Memory B cell (primary cell): ENCODE measurements around the gene PIK3CD.
A peak's percentile ranks its signal among the peaks of the same experiment; 100 is the strongest.

ENCODE experiments used
- ATAC-seq: fragments of 150-1000 bp; cut with Tn5 transposase; 2 replicates; pipeline ENCODE4 v1.10.0; 2021; ENCODE audit warnings: low read depth, mild to moderate bottlenecking, moderate library complexity
- DNase-seq, 2 donors: peaks; one replicate each; pipeline ENCODE4 v3.0.0; 2022; ENCODE audit warnings: low spot score in 2 of 2
- H3K27ac Mint-ChIP-seq: one replicate; pipeline ENCODE4 v1.8.0; 2022; ENCODE audit warnings: mild to moderate bottlenecking, moderate library complexity, mixed read lengths
- H3K27me3 Mint-ChIP-seq: one replicate; pipeline ENCODE4 v1.8.0; 2022; ENCODE audit warnings: mixed read lengths
- H3K36me3 Mint-ChIP-seq: one replicate; pipeline ENCODE4 v1.8.0; 2022; ENCODE audit warnings: mild to moderate bottlenecking, mixed read lengths
- H3K4me1 Mint-ChIP-seq: one replicate; pipeline ENCODE4 v1.8.0; 2022; ENCODE audit warnings: mixed read lengths
- H3K4me3 Mint-ChIP-seq: one replicate; pipeline ENCODE4 v1.8.0; 2022; ENCODE audit warnings: mild to moderate bottlenecking, moderate library complexity, mixed read lengths
- H3K9me3 Mint-ChIP-seq: one replicate; pipeline ENCODE4 v1.8.0; 2022; ENCODE audit warnings: mixed read lengths

PIK3CD gene

GRCh38 chr1:9728451-9729295, 77.1 kb downstream of the PIK3CD start:
- Mint-ChIP-seq H3K27me3 (no peaks in the 10 kb centered on the region), H3K4me1 (peaks cover 38% of the 10 kb centered on the region), H3K36me3 (peaks cover 30% of the 10 kb centered on the region), H3K4me3 (no peak overlapping the region), H3K9me3 (no peaks in the 10 kb centered on the region), H3K27ac (peak overlapping the region; percentile 68)
- no peak for DNase-seq
- no peak for ATAC-seq

- ATAC-seq (no peak), DNase-seq (no peak)
- H3K27me3 Mint-ChIP-seq, result no peaks in the 10 kb centered on the region
- H3K4me3 Mint-ChIP-seq, result no peak overlapping the region
- peaks cover 38% of the 10 kb centered on the region for H3K4me1 Mint-ChIP-seq
- peaks cover 29% of the 10 kb centered on the region for H3K36me3 Mint-ChIP-seq
- no peaks in the 10 kb centered on the region for H3K9me3 Mint-ChIP-seq
- peak overlapping the region; percentile 68 for H3K27ac Mint-ChIP-seq
These were observed 78.0 kb downstream of the PIK3CD start for GRCh38 chr1:9729523-9729922.

- no peaks in the 10 kb centered on the region for H3K27me3 Mint-ChIP-seq
- peak; percentile 30 for ATAC-seq
- peaks cover 34% of the 10 kb centered on the region for H3K4me1 Mint-ChIP-seq
- peaks cover 29% of the 10 kb centered on the region for H3K36me3 Mint-ChIP-seq
- no peaks in the 10 kb centered on the region for H3K9me3 Mint-ChIP-seq
- peak overlapping the region; percentile 89 for H3K27ac Mint-ChIP-seq
- DNase-seq, result no peak
- H3K4me3 Mint-ChIP-seq, result peak overlapping the region; percentile 29
These were observed 78.8 kb downstream of the PIK3CD start for GRCh38 chr1:9730096-9730901.

GRCh38 chr1:9731051-9731537, 79.6 kb downstream of the PIK3CD start:
- no peaks in the 10 kb centered on the region for H3K27me3 Mint-ChIP-seq
- no peak for DNase-seq
- H3K27ac Mint-ChIP-seq, result peak overlapping the region; percentile 89
- no peak for ATAC-seq
- H3K36me3 Mint-ChIP-seq, result peaks cover 29% of the 10 kb centered on the region
- no peak overlapping the region for H3K4me3 Mint-ChIP-seq
- H3K4me1 Mint-ChIP-seq, result peaks cover 34% of the 10 kb centered on the region
- no peaks in the 10 kb centered on the region for H3K9me3 Mint-ChIP-seq

- H3K27me3 Mint-ChIP-seq, result no peaks in the 10 kb centered on the region
- DNase-seq (no peak), ATAC-seq (no peak)
- H3K9me3 Mint-ChIP-seq, result no peaks in the 10 kb centered on the region
- peaks cover 29% of the 10 kb centered on the region for H3K36me3 Mint-ChIP-seq
- peak overlapping the region; percentile 89 for H3K27ac Mint-ChIP-seq
- H3K4me1 Mint-ChIP-seq, result peaks cover 34% of the 10 kb centered on the region
- H3K4me3 Mint-ChIP-seq, result no peak overlapping the region
These were observed 80.0 kb downstream of the PIK3CD start for GRCh38 chr1:9731561-9731960.

GRCh38 chr1:9732123-9732971, 80.8 kb downstream of the PIK3CD start:
- Mint-ChIP-seq H3K27ac (peak overlapping the region; percentile 89), H3K9me3 (no peaks in the 10 kb centered on the region), H3K4me3 (no peak overlapping the region), H3K27me3 (no peaks in the 10 kb centered on the region), H3K4me1 (peaks cover 34% of the 10 kb centered on the region), H3K36me3 (peaks cover 28% of the 10 kb centered on the region)
- ATAC-seq, result peak; percentile 29
- DNase-seq, result no peak

- DNase-seq (no peak), ATAC-seq (no peak)
- Mint-ChIP-seq H3K9me3 (no peaks in the 10 kb centered on the region), H3K27ac (peak overlapping the region; percentile 87), H3K27me3 (no peaks in the 10 kb centered on the region), H3K4me1 (peaks cover 34% of the 10 kb centered on the region), H3K36me3 (peaks cover 27% of the 10 kb centered on the region), H3K4me3 (peak overlapping the region; percentile 46)
These were observed 81.7 kb downstream of the PIK3CD start for GRCh38 chr1:9733160-9733789.

- H3K36me3 Mint-ChIP-seq, result peaks cover 21% of the 10 kb centered on the region
- no peaks in the 10 kb centered on the region for H3K27me3 Mint-ChIP-seq
- no peak for ATAC-seq
- H3K9me3 Mint-ChIP-seq, result no peaks in the 10 kb centered on the region
- H3K4me1 Mint-ChIP-seq, result peaks cover 25% of the 10 kb centered on the region
- no peak overlapping the region for H3K4me3 Mint-ChIP-seq
- no peak overlapping the region for H3K27ac Mint-ChIP-seq
- no peak for DNase-seq
These were observed 84.3 kb downstream of the PIK3CD start for GRCh38 chr1:9735800-9736199.

GRCh38 chr1:9736241-9736640, 84.7 kb downstream of the PIK3CD start:
- DNase-seq (no peak), ATAC-seq (no peak)
- Mint-ChIP-seq H3K36me3 (peaks cover 18% of the 10 kb centered on the region), H3K27me3 (no peaks in the 10 kb centered on the region), H3K4me3 (no peak overlapping the region), H3K9me3 (no peaks in the 10 kb centered on the region), H3K27ac (no peak overlapping the region), H3K4me1 (peaks cover 21% of the 10 kb centered on the region)

GRCh38 chr1:9737057-9737456, 85.5 kb downstream of the PIK3CD start:
- no peak overlapping the region for H3K4me3 Mint-ChIP-seq
- peaks cover 13% of the 10 kb centered on the region for H3K36me3 Mint-ChIP-seq
- H3K27ac Mint-ChIP-seq, result no peak overlapping the region

GRCh38 chr1:9737671-9738070, 86.1 kb downstream of the PIK3CD start:
- Mint-ChIP-seq H3K9me3 (no peaks in the 10 kb centered on the region), H3K27me3 (no peaks in the 10 kb centered on the region), H3K4me1 (peaks cover 13% of the 10 kb centered on the region), H3K36me3 (peaks cover 14% of the 10 kb centered on the region), H3K4me3 (no peak overlapping the region), H3K27ac (no peak overlapping the region)
- DNase-seq, result no peak
- no peak for ATAC-seq

More at GRCh38 chr1:9737057-9737456, 85.5 kb downstream of the PIK3CD start:
- Mint-ChIP-seq H3K27me3 (no peaks in the 10 kb centered on the region), H3K4me1 (peaks cover 15% of the 10 kb centered on the region), H3K9me3 (no peaks in the 10 kb centered on the region)
- ATAC-seq, result no peak
- no peak for DNase-seq

- no peak overlapping the region for H3K27ac Mint-ChIP-seq
- no peaks in the 10 kb centered on the region for H3K9me3 Mint-ChIP-seq
- H3K4me1 Mint-ChIP-seq, result no peaks in the 10 kb centered on the region
- H3K27me3 Mint-ChIP-seq, result no peaks in the 10 kb centered on the region
- H3K36me3 Mint-ChIP-seq, result peaks cover 20% of the 10 kb centered on the region
- ATAC-seq, result no peak
- H3K4me3 Mint-ChIP-seq, result no peak overlapping the region
- no peak for DNase-seq
These were observed 92.7 kb downstream of the PIK3CD start for GRCh38 chr1:9744106-9744799.

GRCh38 chr1:9746211-9746610, 94.7 kb downstream of the PIK3CD start:
- Mint-ChIP-seq H3K4me1 (no peaks in the 10 kb centered on the region), H3K36me3 (peaks cover 21% of the 10 kb centered on the region), H3K9me3 (no peaks in the 10 kb centered on the region), H3K27ac (no peak overlapping the region), H3K27me3 (no peaks in the 10 kb centered on the region), H3K4me3 (no peak overlapping the region)
- DNase-seq (no peak), ATAC-seq (no peak)
